HG02763 (cell line): ENCODE measurements around the gene MISP.

ENCODE experiments used
- ATAC-seq: cut with Tn5 transposase; IDR thresholded peaks from one replicate; pipeline ENCODE4 v1.9.1; 2021; ENCODE audit warnings: mild to moderate bottlenecking, moderate library complexity; ENCODE audit not compliant: unreplicated experiment

The MISP gene

GRCh38 chr19:795691-796581, 45.0 kb downstream of the MISP start:
- ATAC-seq, result no peak

GRCh38 chr19:796692-797527, 46.0 kb downstream of the MISP start, which contains the start of gene PTBP1:
PTBP1 (plus strand) TSS chr19:797452; CDS start chr19:797498, 46 bp downstream.
- peak; percentile 77 for ATAC-seq

GRCh38 chr19:797528-798414, 46.9 kb downstream of the MISP start:
- ATAC-seq, result peak; percentile 44

- ATAC-seq, result no peak
Observed at GRCh38 chr19:798415-799075, 47.6 kb downstream of the MISP start.

GRCh38 chr19:799076-799881, 48.4 kb downstream of the MISP start:
- no peak for ATAC-seq

GRCh38 chr19:800360-801029, 49.6 kb downstream of the MISP start:
- ATAC-seq, result no peak

- ATAC-seq, result no peak
Observed at GRCh38 chr19:801030-801860, 50.3 kb downstream of the MISP start.

- no peak for ATAC-seq
Observed at GRCh38 chr19:801861-802497, 51.1 kb downstream of the MISP start.

GRCh38 chr19:802498-803098, 51.7 kb downstream of the MISP start:
- no peak for ATAC-seq

- ATAC-seq, result no peak
Observed at GRCh38 chr19:803099-803561, 52.2 kb downstream of the MISP start.

GRCh38 chr19:803686-804418, 52.9 kb downstream of the MISP start:
- no peak for ATAC-seq

- ATAC-seq, result no peak
Observed at GRCh38 chr19:804419-805165, 53.7 kb downstream of the MISP start.

- ATAC-seq, result no peak
Observed at GRCh38 chr19:805166-805551, 54.2 kb downstream of the MISP start.

- no peak for ATAC-seq
Observed at GRCh38 chr19:805600-806550, 55.0 kb downstream of the MISP start.
